GM10266 (cell line): ENCODE measurements around the gene UTP14A.

ENCODE experiments used
- DNase-seq: peaks from one replicate; pipeline ENCODE4 v3.0.0; 2012; ENCODE audit errors: extremely low spot score
- TF ChIP-seq, protein P1 (sequence below): IDR thresholded peaks from 2 replicates; pipeline ENCODE4 v1.5.1; 2012; ENCODE audit warnings: mild to moderate bottlenecking, low read depth; ENCODE audit not compliant: control insufficient read depth, insufficient read depth; ENCODE audit errors: missing control alignments

UTP14A gene

DNA sequence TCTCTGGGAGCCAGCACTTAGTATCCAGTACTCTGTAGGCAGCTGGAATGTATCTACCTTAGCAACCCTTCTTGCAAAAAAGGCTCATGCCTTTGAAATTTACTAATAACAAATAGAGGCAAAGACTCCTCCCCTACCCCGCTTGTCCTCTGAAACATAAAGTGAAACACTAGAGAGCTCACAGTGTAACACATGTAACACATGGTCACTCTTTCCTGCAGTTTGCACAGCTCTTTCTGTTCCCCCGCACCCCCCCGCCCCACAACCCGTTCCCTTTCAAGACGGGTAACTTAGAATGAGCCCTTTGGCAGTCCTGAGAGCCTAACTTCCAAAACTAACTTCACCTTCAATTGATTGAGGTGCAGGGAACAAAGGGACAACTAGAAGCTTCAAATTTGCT, 70.5 kb downstream of the UTP14A start:
- TF ChIP-seq, protein P1, sequence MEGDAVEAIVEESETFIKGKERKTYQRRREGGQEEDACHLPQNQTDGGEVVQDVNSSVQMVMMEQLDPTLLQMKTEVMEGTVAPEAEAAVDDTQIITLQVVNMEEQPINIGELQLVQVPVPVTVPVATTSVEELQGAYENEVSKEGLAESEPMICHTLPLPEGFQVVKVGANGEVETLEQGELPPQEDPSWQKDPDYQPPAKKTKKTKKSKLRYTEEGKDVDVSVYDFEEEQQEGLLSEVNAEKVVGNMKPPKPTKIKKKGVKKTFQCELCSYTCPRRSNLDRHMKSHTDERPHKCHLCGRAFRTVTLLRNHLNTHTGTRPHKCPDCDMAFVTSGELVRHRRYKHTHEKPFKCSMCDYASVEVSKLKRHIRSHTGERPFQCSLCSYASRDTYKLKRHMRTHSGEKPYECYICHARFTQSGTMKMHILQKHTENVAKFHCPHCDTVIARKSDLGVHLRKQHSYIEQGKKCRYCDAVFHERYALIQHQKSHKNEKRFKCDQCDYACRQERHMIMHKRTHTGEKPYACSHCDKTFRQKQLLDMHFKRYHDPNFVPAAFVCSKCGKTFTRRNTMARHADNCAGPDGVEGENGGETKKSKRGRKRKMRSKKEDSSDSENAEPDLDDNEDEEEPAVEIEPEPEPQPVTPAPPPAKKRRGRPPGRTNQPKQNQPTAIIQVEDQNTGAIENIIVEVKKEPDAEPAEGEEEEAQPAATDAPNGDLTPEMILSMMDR: no peak
- no peak for DNase-seq
